ENCODE results near the gene MRPS2.

DNA sequence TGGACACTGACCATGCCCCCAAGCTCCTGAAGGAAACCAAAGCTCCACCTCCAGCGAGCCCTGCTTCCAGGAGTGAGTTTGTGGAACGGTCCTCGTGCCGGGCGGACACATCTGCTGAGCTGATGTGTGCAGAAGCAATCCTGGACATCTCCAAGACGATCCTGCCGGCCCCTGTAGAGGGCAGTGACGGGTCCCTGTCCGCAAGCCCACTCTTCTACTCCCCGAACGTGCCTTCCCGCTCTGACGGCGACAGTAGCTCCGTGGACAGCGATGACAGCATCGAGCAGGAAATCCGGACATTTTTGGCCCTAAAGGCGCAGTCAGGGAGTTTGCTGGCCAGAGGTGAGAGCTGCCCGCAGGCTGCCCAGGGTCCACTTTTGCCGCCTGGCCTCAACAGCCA, 14.7 kb upstream of the MRPS2 start:
- TF ChIP-seq, protein P1, sequence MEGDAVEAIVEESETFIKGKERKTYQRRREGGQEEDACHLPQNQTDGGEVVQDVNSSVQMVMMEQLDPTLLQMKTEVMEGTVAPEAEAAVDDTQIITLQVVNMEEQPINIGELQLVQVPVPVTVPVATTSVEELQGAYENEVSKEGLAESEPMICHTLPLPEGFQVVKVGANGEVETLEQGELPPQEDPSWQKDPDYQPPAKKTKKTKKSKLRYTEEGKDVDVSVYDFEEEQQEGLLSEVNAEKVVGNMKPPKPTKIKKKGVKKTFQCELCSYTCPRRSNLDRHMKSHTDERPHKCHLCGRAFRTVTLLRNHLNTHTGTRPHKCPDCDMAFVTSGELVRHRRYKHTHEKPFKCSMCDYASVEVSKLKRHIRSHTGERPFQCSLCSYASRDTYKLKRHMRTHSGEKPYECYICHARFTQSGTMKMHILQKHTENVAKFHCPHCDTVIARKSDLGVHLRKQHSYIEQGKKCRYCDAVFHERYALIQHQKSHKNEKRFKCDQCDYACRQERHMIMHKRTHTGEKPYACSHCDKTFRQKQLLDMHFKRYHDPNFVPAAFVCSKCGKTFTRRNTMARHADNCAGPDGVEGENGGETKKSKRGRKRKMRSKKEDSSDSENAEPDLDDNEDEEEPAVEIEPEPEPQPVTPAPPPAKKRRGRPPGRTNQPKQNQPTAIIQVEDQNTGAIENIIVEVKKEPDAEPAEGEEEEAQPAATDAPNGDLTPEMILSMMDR (IDR thresholded peaks at IDR 0.05): no peak
- TF ChIP-seq POLR2A (IDR thresholded peaks at IDR 0.05): no peak
